ENCODE results near the gene MIER2.
"Not testable (repeated sequence)": the region's sequence is repeated elsewhere in the genome, so short reads cannot be mapped to it uniquely, and the experiment has no call there.

The MIER2 gene

DNA sequence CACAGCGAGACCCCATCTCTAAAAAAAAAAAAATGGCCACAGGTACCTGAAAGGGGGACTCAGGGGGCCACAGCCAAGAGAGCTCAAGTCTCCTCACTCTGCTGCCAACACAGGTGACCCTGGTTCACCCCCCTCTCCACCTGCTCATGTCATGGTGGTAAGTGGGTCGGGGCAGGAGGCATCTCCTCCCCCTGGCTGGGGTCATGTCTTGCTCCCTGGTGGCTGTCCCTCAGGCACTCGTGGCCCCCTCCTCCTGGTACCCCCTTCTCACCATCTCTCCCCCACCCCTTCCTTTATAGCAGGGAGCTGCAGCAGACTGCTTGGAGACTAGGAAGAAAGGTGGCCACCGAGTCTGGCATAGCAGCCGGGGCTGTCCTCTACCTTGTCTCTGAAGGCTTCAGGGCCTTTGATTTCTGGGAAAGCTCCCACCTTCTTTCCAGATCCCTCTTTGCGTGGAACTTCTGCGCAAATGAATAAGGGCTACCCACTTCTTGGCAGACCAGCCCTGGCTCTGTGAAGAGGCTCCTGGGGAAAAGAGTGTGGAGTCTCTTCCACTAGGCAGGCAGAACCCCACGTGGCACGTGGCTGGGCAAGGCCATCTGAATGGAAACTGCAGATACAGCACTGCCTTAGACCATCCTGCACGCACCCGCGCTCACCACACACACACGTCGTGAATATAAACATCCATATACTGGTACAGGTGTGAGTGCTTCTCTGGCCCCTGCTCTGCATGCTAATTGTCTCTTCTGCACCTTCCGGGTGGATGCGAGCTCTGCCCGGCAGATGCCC, 20.1 kb upstream of the MIER2 start:
- in situ Hi-C loops (cut with HindIII; ENCODE audit: low sequenced_read_pairs) = no loop called here

DNA sequence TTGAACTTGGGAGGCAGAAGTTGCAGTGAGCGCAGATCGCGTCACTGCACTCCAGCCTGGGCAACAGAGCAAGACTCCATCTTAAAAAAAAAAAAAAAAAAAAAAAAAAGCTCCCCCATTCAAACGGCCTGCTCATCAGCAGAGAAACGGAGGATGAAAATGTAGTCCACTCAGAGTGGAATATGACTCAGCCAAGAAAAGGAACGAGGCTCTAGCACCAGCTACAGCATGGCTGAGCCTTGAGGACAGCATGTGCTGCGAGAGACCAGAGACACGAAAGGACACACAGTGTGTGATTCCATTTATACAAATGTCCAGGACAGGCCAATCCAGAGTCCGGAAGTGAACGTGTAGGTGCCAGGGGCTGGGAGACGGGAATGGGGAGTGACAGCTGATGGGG, 18.1 kb upstream of the MIER2 start:
- in situ Hi-C loops (cut with HindIII; ENCODE audit: low sequenced_read_pairs) = no loop called here

DNA sequence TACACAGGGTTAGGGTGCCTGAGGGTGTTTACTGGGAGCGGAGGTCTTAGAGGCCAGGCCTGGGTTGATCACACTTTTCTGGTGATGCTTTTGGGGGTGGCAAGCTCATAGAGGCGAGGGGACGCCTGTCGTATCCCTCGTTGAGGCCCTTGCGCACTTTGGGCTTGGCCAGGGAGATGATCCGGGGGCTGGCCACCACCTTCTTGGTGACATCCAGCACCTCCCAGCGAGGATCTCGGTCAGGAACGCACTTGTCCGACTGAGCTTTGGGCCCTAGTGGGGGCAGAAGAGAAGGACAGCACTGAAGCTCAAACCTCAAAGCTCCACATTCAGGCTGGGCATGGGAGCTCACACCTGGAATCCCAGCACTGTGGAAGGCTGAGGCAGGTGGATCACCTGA, 17.6 kb upstream of the MIER2 start:
- in situ Hi-C loops (cut with HindIII; ENCODE audit: low sequenced_read_pairs) = no loop called here

DNA sequence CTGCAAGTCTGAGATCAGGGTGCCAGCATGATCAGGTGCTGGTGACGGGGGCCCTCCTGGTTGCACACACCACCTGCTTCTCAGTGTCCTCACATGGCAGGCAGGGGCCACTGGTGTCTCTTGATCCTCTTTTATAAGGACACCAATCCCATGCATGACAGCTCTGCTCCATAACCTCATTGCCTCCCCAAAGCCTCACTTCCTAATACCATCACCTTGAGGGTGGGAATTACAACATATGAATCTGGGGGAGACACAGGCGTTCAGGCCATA, 15.0 kb upstream of the MIER2 start:
- in situ Hi-C loops (cut with HindIII; ENCODE audit: low sequenced_read_pairs) = no loop called here

DNA sequence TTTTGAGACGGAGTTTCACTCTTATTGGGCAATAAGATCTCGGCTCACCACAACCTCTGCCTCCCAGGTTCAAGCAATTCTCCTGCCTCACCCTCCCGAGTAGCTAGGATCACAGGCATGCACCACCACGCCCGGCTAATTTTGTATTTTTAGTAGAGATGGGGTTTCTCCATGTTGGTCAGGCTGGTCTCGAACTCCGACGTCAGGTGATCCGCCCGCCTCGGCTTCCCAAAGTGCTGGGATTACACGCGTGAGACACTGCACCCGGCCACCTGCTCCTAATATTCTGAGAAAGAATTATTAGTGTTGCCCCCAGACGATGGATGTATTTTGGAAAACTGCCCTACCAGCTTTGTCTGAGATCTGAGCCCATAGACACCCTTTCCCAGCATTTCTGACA, 10.9 kb upstream of the MIER2 start:
- in situ Hi-C loops (cut with HindIII; ENCODE audit: low sequenced_read_pairs) = not testable (repeated sequence)

DNA sequence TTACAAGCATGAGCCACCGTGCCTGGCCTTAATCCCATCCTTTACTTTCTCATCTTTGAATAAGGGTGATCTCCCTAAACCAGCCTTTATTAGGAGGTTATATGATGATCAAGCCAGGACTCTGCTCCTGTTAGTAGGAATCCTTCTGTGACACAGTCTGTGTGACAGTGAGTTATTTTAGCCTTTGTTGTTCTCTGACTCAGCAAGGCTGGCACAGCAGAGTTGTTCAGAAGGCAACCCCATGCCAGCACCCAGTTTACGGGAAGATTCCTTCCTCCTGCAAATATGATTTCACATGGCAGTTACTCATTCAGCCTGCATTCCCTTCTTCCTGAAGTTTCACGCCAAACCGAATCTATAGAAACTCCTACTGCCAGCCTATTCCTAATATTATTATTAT, 10.5 kb upstream of the MIER2 start:
- in situ Hi-C loops (cut with HindIII; ENCODE audit: low sequenced_read_pairs) = no loop called here

DNA sequence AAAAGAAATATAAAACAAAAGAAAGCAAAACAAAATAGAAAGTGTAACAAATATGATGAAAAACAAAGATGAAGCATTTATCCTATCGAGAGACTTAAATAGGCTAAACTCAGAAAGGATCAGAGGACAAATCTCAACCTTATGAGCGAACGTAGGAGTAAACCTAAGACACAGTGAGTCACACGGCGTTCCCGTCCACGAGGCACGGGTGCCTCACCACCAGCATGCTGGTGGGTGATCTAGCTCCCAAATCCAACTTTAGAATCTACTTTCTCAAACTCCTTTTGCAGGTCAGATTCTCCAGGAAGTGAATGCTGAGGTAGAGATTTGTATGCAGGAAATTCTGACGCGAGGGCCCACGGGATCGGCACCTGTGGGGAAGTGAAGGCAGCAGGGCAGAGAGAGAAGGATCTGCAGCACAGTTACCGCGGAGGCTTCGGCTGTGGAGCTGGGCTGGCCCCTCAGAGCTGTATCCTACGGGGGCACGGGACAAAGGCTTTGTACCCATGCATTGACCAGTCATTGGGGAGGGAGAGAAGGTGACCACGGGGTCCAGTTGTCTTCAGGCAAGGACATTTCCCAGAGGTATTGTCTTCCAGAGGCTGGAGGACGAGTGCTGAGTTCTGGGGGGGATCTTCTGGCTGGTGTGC, 7.5 kb upstream of the MIER2 start:
- in situ Hi-C loops (cut with HindIII; ENCODE audit: low sequenced_read_pairs) = no loop called here

DNA sequence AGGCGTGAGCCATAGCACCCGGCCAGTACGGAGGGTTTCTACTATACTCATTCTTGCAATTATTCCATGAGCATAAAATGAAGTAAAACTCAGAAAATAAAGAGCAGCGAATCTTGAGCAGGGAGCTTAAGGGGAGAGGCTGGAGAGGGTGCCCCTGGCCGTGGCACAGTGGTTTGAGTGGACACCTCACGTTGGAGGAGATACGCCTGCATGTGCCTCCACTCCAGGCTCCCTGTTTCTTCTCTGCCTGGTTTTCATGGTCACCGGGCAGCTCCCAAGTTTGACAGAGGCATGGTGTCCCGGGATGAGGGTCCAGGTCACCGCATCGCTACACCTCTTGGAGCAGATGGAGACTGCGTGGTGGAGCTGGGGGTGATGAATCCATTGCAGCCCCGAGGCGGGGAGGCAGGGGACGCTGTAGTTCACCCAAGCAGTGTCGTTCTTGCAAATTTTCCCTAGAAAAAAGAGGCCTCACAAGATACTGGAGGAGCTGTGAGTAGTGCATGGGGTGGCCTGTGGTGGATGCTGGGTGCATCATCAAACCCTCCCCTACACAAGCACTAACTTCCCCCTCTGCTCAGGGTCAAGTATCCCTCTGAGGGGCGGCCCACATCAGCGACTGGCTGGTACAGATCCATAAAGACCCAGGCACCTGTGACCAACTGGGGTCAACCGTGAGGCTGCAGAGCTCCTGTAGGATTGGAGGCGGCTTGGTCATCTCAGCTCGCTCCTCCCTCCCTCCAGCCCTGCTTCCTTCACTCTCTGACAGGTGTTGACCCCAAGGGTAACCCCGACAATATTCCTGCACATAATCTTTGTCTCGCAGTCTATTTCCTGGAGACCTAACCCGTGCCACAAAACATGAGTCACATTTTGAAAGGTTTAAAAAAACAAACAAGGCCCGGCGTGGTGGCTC, 3.6 kb upstream of the MIER2 start:
- in situ Hi-C loops (cut with HindIII; ENCODE audit: low sequenced_read_pairs) = no loop called here

DNA sequence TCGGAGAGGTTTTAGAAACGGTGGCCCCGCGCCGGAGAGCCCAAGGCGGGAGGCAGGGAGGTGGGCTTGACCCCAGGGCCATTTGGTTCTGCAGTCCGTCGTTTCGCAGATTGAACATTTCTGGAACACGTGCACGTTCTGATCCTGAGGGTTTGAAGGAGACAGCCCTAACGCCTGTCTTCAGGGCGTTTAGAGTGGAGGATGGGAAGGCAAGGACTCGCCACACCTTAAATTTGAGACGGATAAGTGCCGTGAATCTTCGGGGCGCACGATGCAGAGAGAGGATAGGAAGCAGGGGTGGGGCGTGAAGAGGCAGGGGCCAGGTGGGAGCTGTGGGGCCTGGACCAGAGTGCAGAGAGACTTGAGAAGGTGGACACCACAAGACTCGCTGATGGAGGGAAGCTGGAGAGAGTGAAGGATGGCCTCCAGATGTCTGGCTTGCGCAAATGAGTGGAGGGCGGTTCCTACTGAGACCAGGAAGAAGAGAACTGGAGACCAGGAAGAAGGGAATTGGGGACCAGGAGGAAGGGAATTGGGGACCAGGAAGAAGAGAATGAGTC, 804 bp upstream of the MIER2 start:
- in situ Hi-C loops (cut with HindIII; ENCODE audit: low sequenced_read_pairs) = no loop called here

DNA sequence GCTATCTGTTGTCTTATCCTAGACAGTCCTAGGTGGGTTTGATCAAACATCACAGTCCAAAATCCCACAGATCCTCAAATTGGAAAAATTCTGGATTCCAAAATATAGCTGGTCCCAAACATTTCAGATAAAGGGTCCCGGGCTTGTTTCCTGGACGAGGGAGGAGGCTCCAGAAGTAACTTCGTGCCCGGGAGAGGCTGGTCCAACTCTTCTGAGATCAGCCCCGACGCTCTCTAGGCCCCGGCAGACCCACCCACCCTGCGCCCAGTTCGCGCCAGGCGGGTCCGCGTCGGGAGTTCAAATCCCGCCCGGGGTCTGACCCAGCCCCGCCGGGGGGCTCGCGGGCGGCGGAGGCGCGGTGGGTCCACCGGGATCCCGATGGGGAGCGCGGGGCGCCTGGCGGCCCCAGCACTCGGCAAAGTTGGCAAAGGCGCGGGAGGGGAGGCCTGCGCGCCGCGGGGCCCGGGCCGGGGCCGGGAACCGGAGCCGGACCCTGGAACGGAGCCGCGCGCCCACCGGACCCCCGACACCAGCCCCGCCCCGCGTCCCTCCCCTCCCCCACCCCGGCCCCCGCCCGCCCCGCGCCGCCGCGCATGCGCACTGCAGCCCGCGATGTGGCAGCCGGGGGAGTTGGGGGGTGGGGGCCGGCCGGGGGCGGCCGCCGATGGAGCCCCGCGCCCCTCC, 513 bp downstream of the MIER2 start:
- in situ Hi-C loops (cut with HindIII; ENCODE audit: low sequenced_read_pairs) = no loop called here

DNA sequence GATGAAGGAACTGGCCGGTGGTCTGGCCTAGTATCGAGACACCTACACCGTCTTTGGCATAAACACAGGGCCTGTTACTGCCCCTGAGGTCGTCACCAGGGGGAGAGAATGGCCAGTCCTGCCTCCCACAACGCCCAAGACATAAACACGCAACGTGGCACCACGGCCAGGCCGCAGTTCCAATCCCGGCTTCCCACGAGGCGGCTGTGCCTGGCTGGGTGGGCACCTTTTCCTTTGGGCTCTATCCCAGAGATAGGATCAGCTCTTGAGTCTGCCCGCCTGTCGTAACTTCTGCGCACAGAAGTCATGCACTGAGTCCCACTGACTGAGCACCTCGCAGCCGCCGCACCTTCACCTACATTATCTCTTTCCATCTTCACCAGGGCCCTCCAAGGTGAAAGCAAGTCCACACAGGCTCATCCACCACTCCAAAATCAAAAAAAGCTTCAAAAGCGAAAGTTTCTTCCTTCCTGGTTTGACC, 1.1 kb downstream of the MIER2 start:
- in situ Hi-C loops (cut with HindIII; ENCODE audit: low sequenced_read_pairs) = no loop called here

DNA sequence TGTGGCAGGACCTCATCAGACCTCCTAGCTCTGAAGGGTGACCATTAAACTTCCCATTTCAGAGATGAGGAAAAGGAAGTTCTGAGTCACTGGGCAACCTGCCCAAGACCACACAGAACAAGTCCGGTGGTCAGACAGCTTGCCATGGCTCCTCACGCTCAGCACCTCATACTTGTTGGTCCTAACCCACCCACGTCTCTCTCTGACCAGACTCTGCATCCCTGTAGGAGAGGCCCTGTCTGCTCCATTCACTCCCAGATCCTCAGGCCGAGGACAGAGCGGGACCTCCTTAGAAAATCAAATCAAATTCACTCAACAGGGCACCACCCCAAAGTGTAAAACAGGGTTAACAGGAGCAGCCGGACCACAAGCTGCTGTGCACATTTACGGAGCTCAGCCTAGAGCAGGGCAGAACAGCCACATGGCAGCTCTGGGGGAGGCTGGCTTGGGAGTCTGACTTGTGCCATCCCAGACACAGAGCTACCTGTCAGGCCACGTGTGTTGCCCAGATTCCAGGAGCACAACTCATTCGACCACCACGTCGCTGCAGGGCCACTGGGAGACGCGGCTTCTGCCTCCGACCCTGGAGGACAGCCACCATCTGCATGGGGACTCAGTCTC, 1.7 kb downstream of the MIER2 start:
- in situ Hi-C loops (cut with HindIII; ENCODE audit: low sequenced_read_pairs) = no loop called here

DNA sequence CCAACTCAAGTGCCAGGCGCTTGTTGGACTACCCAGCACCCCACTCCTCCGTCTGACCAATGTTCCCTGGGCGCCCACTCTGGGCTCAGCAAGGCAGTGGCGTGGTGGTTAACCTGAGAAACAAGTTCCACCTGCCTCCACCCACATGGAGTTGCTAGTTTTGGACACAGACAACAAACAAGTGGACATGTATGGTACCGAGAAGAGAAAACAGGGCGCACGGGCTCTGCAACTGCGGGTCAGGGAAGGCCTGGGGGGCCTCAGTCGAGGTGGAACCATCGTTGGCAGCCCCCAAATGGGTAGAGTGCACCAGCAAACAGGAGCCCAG, 2.5 kb downstream of the MIER2 start:
- in situ Hi-C loops (cut with HindIII; ENCODE audit: low sequenced_read_pairs) = no loop called here

DNA sequence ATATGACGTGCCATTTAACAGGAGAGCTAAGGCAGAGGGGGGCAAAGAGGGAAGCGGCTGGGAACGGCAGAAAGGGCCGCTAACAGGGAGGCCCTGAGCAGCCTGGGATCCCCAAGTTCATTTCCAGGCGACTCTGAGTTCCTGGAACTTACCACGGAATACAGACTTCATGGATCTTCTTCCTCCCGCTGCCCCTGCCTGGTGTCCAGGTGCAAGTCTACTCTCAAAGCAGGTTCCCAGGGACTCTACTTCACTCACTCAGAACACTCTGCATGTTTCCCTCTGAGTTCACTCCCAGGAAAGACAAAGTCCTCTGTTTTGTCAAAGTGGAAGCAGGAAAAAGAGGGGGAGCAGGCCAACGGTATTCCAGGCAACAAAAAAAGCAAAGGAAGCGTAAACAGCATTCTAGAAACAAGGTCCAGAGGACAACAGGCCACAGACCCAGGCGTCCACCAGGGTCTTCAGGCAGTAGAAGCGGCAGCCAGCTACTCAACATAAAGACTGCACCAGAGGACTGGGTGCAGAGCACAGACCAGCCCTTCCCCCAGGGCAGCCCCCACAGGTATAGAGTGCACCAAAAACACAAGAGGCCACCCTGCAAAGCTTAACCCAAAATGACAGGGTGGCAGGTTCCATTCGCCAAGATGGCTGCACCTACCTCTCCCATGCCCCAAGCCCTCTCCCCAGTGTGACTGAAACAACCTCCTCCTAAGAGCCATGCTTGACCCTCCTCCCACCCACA, 3.0 kb downstream of the MIER2 start:
- in situ Hi-C loops (cut with HindIII; ENCODE audit: low sequenced_read_pairs) = no loop called here

DNA sequence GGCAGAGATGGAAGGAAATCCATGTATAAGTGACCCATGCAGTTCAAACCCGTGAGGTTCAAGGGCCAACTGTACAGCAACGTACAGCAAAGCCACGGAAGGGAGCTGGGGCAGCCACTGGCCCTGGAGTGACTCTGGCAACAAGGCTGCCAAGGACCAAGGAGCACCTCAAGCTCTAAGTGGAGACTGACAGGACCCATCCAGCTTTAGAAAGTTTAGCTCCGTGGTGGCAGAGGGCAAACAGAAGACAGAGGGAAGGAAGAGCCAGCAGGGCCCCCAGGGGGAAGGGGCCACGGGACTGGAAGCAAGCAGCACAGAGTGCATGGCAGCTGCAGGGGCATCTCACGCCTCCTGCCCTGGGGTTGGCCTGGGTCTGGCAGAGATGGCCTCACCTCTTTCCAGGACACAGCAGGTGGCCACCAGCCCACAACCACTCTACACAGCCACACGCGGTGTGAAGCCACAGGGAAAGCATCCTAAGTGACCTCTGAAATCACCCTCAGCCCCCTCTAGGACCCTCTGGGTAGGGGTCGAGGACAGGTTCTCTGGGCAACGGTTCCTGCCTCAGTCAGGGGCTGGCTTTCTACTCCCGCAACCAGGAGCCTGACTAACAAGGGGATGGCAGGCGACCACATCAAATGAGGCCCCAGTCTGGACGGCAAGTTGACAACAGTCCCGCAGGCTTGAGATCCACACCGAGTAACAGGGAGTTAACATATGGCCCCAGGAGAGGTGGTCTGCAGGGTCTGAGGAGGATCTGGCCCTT, 3.8 kb downstream of the MIER2 start:
- in situ Hi-C loops (cut with HindIII; ENCODE audit: low sequenced_read_pairs) = no loop called here

DNA sequence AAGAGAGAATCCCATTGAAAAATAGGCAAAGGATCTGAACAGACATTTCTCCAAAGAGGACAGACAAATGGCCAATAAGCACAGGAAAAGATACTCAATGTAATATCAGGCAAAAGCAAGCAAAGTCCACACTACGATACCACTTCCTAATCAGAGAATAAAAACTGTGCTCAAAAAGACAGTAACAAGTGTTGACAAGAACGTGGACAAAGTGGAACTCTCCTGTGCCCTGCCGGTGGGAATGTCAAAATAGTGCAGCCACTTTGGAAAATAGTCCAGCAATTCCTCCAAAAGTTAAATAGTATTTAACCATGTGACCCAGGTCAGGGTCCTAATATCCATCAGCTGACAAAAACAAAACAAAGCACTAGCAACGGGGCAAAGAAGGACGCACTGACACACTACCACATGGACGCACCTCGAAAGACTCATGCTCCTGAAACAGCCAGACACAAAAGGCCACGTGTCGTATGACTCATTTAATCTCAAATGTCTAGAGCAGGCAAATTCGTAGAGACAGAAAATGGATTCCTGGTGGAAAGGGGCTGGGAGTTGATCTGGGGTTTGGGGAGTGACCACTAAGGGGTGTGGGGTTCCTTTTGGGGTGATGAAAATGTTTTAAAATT, 5.2 kb downstream of the MIER2 start:
- in situ Hi-C loops (cut with HindIII; ENCODE audit: low sequenced_read_pairs) = no loop called here

DNA sequence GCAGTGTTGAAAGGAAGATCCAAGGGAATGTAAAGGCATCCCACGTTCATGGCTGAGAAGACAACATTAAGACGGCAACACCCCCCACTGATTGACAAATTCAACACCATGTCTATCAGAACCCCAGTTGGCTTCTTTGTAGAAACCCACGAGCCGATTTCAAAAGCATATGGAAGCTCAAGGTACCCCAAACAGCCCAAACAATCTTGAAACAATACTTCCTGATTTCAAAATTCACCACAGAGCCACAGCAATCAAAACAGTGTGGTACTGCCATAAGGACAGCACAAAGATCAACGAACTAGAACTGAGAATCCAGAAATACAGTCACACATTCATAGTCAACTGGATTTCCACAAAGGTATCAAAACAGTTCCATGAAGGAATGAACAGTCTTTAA, 6.2 kb downstream of the MIER2 start:
- in situ Hi-C loops (cut with HindIII; ENCODE audit: low sequenced_read_pairs) = no loop called here

DNA sequence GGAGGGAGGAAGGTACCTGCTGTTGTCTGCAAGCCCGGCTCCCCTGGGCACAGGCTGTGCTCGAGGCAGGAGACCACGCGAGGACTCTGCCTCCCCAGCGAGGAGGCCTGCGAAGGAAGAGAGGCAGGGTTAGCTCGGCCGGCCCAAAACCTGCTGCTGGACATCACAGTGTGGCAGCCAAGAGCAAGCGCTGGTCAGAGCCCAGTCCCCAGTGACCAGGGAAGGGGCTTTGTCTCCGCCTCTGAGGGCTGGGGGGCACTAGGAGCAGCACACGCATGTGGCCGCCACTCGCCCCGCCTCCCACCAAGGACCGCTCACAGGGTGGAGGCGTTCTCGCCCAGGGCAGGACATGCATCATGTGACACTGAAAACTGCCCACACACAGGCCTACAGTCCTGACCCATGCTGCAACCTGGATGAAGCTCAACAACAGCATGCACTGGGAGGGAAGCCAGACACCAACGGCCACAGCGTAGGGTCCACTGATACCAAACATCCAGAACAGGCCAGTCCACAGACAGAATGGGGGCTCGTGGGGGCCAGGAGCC, 8.5 kb downstream of the MIER2 start:
- in situ Hi-C loops (cut with HindIII; ENCODE audit: low sequenced_read_pairs) = no loop called here

All from DLD1 (cell line).